Colonic mucosa (tissue), 4 donors: ENCODE results near the gene GTPBP1. TPM values are rescaled to one million over a fixed set of nuclear protein-coding genes. Genes with fewer than 3 reads are reported as not detected.

Experiments used
- DNase-seq: peaks from one replicate; pipeline ENCODE4 v3.0.0-alpha.2; 2020
- H3K27ac ChIP-seq: fragments of 200-600 bp; one replicate; pipeline ENCODE4 v1.8.0; 2021
- H3K27me3 ChIP-seq: fragments of 200-600 bp; one replicate; pipeline ENCODE4 v1.8.0; 2021
- H3K36me3 ChIP-seq: fragments of 200-600 bp; one replicate; pipeline ENCODE4 v1.8.0; 2021
- H3K4me1 ChIP-seq: fragments of 200-600 bp; one replicate; pipeline ENCODE4 v1.8.0; 2021; ENCODE audit warnings: mild to moderate bottlenecking
- H3K4me3 ChIP-seq: fragments of 200-600 bp; one replicate; pipeline ENCODE4 v1.8.0; 2021
- H3K9ac ChIP-seq, 2 donors: one replicate each; pipeline ENCODE4 v1.7.0; 2013; ENCODE audit warnings: control low read depth in 2 of 2, low read depth in 2 of 2, low read length in 2 of 2
- H3K9me3 ChIP-seq: fragments of 200-600 bp; one replicate; pipeline ENCODE4 v1.8.0; 2021
- CTCF ChIP-seq: fragments of 200-600 bp; IDR thresholded peaks from one replicate; pipeline ENCODE4 v1.8.0; 2022; ENCODE audit warnings: antibody characterized with exemption, mild to moderate bottlenecking
- intact Hi-C: fragments of 100-400 bp; cut with DNase I; formaldehyde crosslinking; loops from one replicate; pipeline ENCODE4 v1.14.1; 2022
- total RNA-seq, 2 donors: library from RNA; stranded (reverse); fragmentation: NEBNext Ultra II Directional in 1 of 2; extraction: Animal tissue kit (Norgen Biotek cat#: 25700) in 1 of 2; gene quantifications; one replicate each; pipeline ENCODE4 v1.2.1, GENCODE V29; 2021
- donor health status: healthy.
- donor health status: DM: no; HTN: no; CAD: no.
- donor health status: DM: no; HTN: no; CAD: no.

Gene GTPBP1
- total RNA-seq, 2 donors from 2014 or later, result 64.6 to 65.6 TPM

GRCh38 chr22:38727530-38728451 lies 22.0 kb downstream of the GTPBP1 start:
- intact Hi-C loops, result no loop called here
- H3K27ac ChIP-seq, result no peak overlapping the region

GRCh38 chr22:38728871-38729796 lies 23.4 kb downstream of the GTPBP1 start:
- intact Hi-C loops, result no loop called here
- no peak overlapping the region for H3K27ac ChIP-seq
- peaks cover 56% of the 10 kb centered on the region for H3K36me3 ChIP-seq
- no peak for TF ChIP-seq CTCF
- no peak overlapping the region for H3K4me3 ChIP-seq
- no peaks in the 10 kb centered on the region for H3K9me3 ChIP-seq
- H3K4me1 ChIP-seq, result no peaks in the 10 kb centered on the region
- no peak for DNase-seq
- H3K9ac ChIP-seq, result no peak overlapping the region
- H3K27me3 ChIP-seq, result no peaks in the 10 kb centered on the region

More at GRCh38 chr22:38727530-38728451, 22.0 kb downstream of the GTPBP1 start:
- H3K4me3 ChIP-seq, result no peak overlapping the region
- TF ChIP-seq CTCF, result no peak
- H3K9me3 ChIP-seq, result no peaks in the 10 kb centered on the region
- no peaks in the 10 kb centered on the region for H3K4me1 ChIP-seq
- no peak overlapping the region for H3K9ac ChIP-seq
- DNase-seq, result no peak
- peaks cover 63% of the 10 kb centered on the region for H3K36me3 ChIP-seq
- H3K27me3 ChIP-seq, result no peaks in the 10 kb centered on the region

- intact Hi-C loops, result no loop called here
- TF ChIP-seq CTCF, result no peak
These were observed 24.2 kb downstream of the GTPBP1 start for GRCh38 chr22:38729946-38730345.

GRCh38 chr22:38730411-38730871 lies 24.7 kb downstream of the GTPBP1 start:
- no peak for DNase-seq
- no peak overlapping the region for H3K27ac ChIP-seq
- peaks cover 44% of the 10 kb centered on the region for H3K36me3 ChIP-seq
- no peaks in the 10 kb centered on the region for H3K27me3 ChIP-seq
- H3K4me3 ChIP-seq, result no peak overlapping the region
- TF ChIP-seq CTCF, result no peak
- no peaks in the 10 kb centered on the region for H3K4me1 ChIP-seq
- H3K9me3 ChIP-seq, result no peaks in the 10 kb centered on the region
- no peak overlapping the region for H3K9ac ChIP-seq
- intact Hi-C loops, result no loop called here

More at GRCh38 chr22:38729946-38730345, 24.2 kb downstream of the GTPBP1 start:
- Histone ChIP-seq H3K27me3 (no peaks in the 10 kb centered on the region), H3K4me3 (no peak overlapping the region), H3K36me3 (peaks cover 49% of the 10 kb centered on the region), H3K9ac (no peak overlapping the region), H3K9me3 (no peaks in the 10 kb centered on the region), H3K27ac (no peak overlapping the region), H3K4me1 (no peaks in the 10 kb centered on the region)
- no peak for DNase-seq

- no peaks in the 10 kb centered on the region for H3K4me1 ChIP-seq
- no peak for TF ChIP-seq CTCF
- no peak overlapping the region for H3K4me3 ChIP-seq
- H3K27me3 ChIP-seq, result no peaks in the 10 kb centered on the region
- H3K9me3 ChIP-seq, result no peaks in the 10 kb centered on the region
- peaks cover 35% of the 10 kb centered on the region for H3K36me3 ChIP-seq
- intact Hi-C loops, result loop anchor here (2.0 kb wide), 1 partner anchor 35 kb away; no protein-coding TSS in a partner anchor
- H3K9ac ChIP-seq, result no peak overlapping the region
- DNase-seq, result no peak
- no peak overlapping the region for H3K27ac ChIP-seq
These were observed 26.0 kb downstream of the GTPBP1 start for GRCh38 chr22:38731703-38732161.
